Left lobe of liver (tissue), 2 donors: Measurements from ENCODE around the gene GAR1. TPM values are rescaled to one million over a fixed set of nuclear protein-coding genes. Genes with fewer than 3 reads are reported as not detected.
"Not testable (repeated sequence)": the region's sequence is repeated elsewhere in the genome, so short reads cannot be mapped to it uniquely, and the experiment has no call there.

ENCODE experiments used
- ATAC-seq: fragments of 200-7000 bp; cut with Tn5 transposase; one replicate; pipeline ENCODE4 v1.9.1; 2020; ENCODE audit warnings: mild to moderate bottlenecking, moderate library complexity
- DNase-seq: peaks from one replicate; pipeline ENCODE4 v3.0.0-alpha.2; 2020; ENCODE audit warnings: low spot score
- total RNA-seq: library from RNA; stranded (reverse); gene quantifications from one replicate; pipeline ENCODE4 v1.2.1, GENCODE V29; 2021
- donor health status: DM: no; HTN: no; CAD: no; lungs with moderate emphysema.
- donor health status: DM: no; HTN: yes; CAD: no.

Gene GAR1
- total RNA-seq, 1 donor from 2014 or later: 3.6 TPM

DNA sequence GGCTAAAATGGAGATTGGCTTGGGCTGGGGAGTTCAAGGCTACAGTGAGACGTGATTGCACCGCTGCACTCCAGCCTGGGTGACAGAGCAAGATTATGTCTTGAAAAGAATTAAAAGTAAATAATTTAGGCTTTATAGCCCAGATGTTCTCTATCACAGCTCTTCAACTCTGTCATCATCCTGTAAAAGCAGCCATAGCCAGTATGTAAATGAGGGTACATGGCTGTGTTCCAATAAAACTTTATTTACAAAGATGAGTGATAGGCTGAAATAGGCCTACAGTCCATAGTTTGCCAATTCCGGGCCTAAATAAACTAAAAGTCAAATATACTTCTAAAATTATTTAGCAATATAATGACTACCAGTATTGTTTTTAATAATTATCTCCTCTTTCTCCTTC, 21.4 kb downstream of the GAR1 start:
- DNase-seq (no peak), ATAC-seq (no peak)

- ATAC-seq: no peak
- DNase-seq: no peak
Measured at GRCh38 chr4:109846395-109847098, 31.0 kb downstream of the GAR1 start.

GRCh38 chr4:109847896-109848442, 32.4 kb downstream of the GAR1 start, which contains the start of gene LRIT3:
Gene LRIT3, plus strand, starts transcription at chr4:109848107. Its CDS starts 95 bp downstream, at chr4:109848202.
- DNase-seq: no peak
- ATAC-seq: no peak

DNA sequence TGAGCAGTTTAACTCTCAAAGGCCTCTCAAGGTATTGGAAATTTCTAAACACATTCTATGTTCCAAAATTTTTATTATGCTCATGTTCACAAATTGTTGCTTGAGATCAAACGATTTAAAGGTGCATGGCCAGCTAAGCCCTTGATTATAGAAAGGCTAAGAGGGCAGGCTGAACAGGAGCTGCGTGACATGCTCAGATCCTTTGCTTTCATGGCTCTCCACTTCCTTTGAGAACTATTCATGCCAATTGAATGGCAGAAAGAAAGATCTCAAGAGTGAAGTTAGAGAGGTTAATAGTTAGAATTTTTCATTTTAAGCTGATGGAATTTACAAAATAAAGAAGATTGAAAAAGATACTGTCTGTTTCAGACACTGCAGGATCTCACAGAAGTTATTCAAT, 32.9 kb downstream of the GAR1 start:
- DNase-seq (no peak), ATAC-seq (no peak)

DNA sequence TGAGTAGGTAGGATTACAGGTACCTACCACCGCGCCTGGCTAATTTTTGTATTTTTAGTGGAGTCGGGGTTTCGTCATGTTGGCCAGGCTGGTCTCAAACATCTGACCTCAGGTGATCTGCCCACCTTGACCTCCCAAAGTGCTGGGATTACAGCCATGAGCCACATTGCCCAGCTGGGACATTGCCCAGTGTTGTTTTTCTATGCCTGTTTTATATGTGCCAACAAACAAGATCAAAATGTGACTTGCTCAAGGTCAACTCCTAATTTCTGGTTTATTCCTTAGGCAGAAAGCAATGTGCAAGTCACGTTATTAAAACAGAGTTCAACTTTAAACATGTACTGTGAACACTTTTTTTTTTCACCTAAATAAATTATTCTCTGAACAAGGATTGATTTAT, 35.0 kb downstream of the GAR1 start:
- ATAC-seq (peak; percentile 86), DNase-seq (peak; percentile 86)

GRCh38 chr4:109859426-109860300, 44.1 kb downstream of the GAR1 start:
- peak; percentile 75 for ATAC-seq
- DNase-seq: not testable (repeated sequence)

DNA sequence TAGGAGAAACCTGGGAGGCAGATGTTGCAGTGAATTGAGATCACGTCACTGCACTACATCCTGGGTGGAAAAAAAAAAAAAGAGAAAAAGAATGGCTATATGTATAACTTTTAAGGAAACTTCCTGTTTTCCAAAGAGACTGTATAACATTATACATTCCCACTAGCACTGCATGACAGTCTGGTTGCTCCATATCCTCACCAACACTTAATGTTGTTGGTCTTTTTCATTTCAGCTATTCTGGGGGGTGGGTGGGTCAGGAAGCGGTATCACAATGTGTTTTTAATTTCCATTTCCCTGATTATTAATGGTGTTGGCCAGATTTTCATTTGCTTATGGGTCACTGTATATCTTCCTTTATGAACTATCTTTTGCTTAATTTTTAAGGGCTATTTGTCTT, 45.7 kb downstream of the GAR1 start:
- no peak for DNase-seq

DNA sequence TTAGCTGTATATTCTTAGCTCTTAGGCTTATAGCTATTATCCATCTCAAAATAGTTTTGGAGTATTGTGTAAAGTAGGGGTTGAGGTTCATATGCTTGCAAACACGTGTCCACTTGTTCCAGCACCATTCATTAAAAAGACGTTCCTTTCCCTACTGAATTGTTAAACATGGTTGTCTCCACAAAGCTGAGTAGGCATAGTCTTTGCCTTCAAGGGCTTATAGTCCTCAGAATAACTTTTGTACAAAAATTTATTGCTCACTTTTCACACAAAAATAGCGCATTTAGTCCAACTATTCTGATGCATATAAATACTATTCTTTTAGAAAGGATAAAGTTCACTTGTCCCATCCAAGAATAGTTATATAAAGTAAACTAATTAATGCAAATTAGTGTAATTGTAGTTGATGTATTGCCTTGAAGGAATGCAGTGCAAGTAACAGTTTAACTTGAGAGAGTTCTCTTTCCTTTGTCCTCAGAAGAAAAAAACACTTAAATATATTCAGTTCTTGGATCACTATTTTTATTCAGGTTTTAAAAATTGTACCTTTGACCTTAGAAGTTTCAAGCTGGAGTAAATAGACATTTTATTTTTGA, 46.5 kb downstream of the GAR1 start:
- ATAC-seq: no peak
- DNase-seq: no peak

More for the DNA sequence above, 45.7 kb downstream of the GAR1 start:
- no peak for ATAC-seq

GRCh38 chr4:109864134-109864533, 48.6 kb downstream of the GAR1 start:
- DNase-seq (no peak), ATAC-seq (peak; percentile 42)

- DNase-seq (no peak), ATAC-seq (no peak)
Measured at GRCh38 chr4:109870061-109870460, 54.5 kb downstream of the GAR1 start.

- no peak for DNase-seq
- ATAC-seq: no peak
Measured at GRCh38 chr4:109872065-109872464, 56.5 kb downstream of the GAR1 start.

DNA sequence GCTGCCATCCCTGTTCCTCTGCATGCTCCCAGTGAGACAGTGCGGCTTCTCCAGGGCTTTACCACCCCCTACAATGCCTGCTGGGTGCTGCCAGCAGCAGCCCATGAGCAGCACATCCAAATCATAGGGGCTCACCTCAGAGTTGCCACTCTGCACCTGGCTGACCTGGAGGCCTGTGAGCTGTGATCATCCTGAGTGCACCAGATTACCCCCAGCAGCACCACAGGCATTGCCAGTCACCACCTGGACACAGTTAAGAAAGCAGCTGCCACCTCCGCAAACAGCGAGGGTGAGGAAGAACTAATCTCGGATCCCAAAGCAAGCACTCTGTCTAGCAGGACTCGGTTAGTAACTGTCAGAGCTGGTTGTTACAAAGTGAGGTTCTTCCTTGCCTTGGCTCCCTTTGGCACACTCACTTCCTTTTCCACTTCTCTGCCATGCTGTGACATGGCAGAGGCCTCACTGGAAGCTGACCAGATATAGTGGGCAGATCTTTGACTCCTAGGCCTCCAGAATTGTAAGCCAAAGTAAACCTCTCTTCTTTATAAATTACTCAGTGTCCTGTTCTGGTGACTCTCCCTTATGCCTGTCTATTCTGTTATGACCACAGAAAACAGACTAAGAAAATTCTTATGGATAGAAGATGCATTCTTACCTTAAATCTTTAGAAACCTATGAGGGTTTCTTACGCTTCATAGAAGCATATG, 57.5 kb downstream of the GAR1 start:
- DNase-seq (no peak), ATAC-seq (peak; percentile 73)

DNA sequence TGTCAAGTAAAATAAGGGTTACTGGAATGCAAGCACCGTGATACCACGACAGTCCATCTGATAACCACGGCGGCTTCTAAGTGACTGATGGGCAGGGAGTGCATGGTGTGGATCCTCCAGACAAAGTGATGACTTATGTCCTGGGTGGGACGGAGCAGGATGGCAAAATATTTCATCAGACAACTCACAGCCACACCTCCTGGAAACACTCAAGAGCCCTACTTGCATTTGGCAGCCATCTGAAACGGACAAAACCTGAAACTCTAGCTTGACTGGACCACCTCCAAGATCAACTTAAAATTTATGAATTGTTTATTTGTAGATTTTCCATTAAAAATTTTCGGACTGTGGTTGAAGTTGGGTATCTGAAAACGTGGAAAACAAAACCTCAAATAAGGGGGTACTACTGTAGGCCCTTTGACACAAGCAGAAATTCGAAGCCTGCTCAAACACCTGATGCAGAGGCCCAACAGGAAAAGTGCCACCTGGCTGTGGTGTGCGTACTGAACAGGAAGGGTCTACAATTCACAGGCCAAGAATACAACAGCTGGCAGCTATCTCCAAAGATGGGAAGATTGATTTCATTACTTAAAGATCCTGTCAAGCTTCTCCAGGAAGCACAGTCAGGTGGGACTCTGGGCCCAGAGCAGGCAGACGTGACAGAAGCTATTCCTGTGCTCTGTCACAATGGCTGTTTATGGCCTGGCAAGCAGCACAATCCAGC, 58.4 kb downstream of the GAR1 start:
- ATAC-seq: peak; percentile 19
- DNase-seq: no peak

Other genes starting within 250 kb of the GAR1 start
- 16.5 TPM for gene CASP6, start 112.3 kb upstream of the GAR1 start, total RNA-seq
- 38.9 TPM for gene PLA2G12A, start 85.7 kb upstream of the GAR1 start, total RNA-seq
- gene CFI, start 13.8 kb upstream of the GAR1 start, total RNA-seq: 426 TPM
- gene RRH, start 12.2 kb downstream of the GAR1 start, total RNA-seq: not detected
- gene LRIT3, start 32.3 kb downstream of the GAR1 start, total RNA-seq: 0.08 TPM
- 0.15 TPM for gene EGF, start 97.1 kb downstream of the GAR1 start, total RNA-seq